ENCODE results near the gene CHST2. TPM values are rescaled to one million over a fixed set of nuclear protein-coding genes. Genes with fewer than 3 reads are reported as not detected.
A peak's percentile ranks its signal among the peaks of the same experiment; 100 is the strongest.
"Not testable (repeated sequence)": the region's sequence is repeated elsewhere in the genome, so short reads cannot be mapped to it uniquely, and the experiment has no call there.

Gene CHST2
- total RNA-seq, 1 donor from 2014 or later, result 2.1 TPM

DNA sequence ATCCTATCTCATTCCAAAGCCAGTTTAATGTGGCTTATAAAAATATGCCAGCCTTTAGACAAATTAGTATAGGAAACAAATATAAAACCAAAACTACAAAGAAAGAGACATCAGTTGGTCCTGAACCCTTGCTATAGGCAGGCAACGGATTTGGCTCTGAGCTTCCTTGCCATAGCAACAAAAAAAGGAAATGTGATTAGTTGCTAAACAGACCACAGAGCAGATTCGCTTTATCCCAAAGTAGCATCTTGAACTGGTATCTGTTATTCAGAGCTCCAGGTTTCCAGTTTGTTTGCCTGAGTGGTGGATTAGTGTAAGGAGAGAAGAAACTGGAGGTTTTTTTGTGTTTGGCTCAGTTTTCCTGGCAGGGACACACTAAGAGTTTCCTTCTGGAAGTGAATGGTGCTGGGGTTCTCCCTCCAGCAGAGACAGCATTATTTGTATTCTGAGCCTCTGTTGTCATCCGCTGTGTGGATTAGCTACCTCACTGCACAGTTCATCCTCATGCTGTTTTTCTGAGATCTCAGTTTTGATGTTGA, 44.1 kb downstream of the CHST2 start:
- TF ChIP-seq, protein P1, sequence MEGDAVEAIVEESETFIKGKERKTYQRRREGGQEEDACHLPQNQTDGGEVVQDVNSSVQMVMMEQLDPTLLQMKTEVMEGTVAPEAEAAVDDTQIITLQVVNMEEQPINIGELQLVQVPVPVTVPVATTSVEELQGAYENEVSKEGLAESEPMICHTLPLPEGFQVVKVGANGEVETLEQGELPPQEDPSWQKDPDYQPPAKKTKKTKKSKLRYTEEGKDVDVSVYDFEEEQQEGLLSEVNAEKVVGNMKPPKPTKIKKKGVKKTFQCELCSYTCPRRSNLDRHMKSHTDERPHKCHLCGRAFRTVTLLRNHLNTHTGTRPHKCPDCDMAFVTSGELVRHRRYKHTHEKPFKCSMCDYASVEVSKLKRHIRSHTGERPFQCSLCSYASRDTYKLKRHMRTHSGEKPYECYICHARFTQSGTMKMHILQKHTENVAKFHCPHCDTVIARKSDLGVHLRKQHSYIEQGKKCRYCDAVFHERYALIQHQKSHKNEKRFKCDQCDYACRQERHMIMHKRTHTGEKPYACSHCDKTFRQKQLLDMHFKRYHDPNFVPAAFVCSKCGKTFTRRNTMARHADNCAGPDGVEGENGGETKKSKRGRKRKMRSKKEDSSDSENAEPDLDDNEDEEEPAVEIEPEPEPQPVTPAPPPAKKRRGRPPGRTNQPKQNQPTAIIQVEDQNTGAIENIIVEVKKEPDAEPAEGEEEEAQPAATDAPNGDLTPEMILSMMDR (IDR thresholded peaks at IDR 0.05; ENCODE audit: insufficient read depth, low read length, severe bottlenecking), result no peak
- DNase-seq (ENCODE audit: low read depth) (no peak), FAIRE-seq (no peak)
- H3K4me3 ChIP-seq (ENCODE audit: low read depth, low read length), result no peak overlapping the region
- no peaks in the 10 kb centered on the region for H3K27me3 ChIP-seq (ENCODE audit: control insufficient read depth, insufficient read depth, low read length)
- H3K36me3 ChIP-seq (ENCODE audit: control insufficient read depth, insufficient read depth, low read length), result no peaks in the 10 kb centered on the region

DNA sequence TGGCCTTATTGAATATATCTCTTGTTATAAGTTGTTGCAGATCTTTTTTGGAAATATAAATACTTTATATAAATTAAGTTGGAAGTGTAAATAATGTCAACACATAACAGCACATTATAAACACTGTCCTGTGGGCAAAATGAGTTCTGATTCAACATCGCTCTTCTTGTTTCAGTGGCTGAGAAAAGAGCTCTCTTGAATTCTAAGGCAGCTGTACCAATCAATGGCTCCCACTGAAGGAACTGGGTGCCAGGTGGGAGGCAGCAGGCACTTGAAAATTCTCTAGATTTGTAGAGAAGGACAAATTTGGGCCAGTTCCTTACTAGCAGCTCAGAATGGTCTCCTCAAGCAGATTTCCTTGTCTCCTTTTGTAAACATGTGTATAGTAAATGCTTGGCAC, 45.6 kb downstream of the CHST2 start:
- FAIRE-seq (no peak), DNase-seq (ENCODE audit: low read depth) (no peak)
- no peaks in the 10 kb centered on the region for H3K27me3 ChIP-seq (ENCODE audit: control insufficient read depth, insufficient read depth, low read length)
- TF ChIP-seq, protein P1 (IDR thresholded peaks at IDR 0.05; ENCODE audit: insufficient read depth, low read length, severe bottlenecking), result no peak
- H3K36me3 ChIP-seq (ENCODE audit: control insufficient read depth, insufficient read depth, low read length), result no peaks in the 10 kb centered on the region
- H3K4me3 ChIP-seq (ENCODE audit: low read depth, low read length), result no peak overlapping the region

DNA sequence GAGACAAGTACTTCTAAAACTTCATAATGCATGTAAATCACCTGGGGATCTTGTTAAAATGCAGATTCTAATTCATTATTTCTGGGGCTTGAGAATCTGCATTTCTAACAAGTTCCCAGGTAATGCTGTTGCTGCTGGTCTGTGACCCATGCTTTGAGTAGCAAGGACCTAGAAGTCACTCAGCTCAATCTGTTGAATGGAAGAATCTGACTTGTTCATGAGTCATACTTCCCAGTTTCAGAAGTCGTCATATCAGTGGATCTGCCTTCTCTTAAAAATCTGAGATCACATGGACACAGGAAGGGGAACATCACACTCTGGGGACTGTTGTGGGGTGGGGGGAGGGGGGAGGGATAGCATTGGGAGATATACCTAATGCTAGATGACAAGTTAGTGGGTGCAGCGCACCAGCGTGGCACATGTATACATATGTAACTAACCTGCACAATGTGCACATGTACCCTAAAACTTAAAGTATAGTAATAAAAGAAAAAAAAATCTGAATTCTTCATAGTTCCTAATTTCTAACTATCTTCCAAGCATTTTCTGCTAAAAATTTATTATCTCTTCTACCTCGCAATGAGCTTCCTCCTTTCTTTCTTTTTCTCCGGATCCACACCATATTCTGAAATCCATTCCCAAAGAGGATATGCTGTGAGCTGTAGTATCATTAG, 46.2 kb downstream of the CHST2 start:
- H3K36me3 ChIP-seq (ENCODE audit: control insufficient read depth, insufficient read depth, low read length); H3K27me3 ChIP-seq (ENCODE audit: control insufficient read depth, insufficient read depth, low read length); FAIRE-seq; H3K4me3 ChIP-seq (ENCODE audit: low read depth, low read length): not testable (repeated sequence)
- peak; percentile 90 for DNase-seq (ENCODE audit: low read depth)

DNA sequence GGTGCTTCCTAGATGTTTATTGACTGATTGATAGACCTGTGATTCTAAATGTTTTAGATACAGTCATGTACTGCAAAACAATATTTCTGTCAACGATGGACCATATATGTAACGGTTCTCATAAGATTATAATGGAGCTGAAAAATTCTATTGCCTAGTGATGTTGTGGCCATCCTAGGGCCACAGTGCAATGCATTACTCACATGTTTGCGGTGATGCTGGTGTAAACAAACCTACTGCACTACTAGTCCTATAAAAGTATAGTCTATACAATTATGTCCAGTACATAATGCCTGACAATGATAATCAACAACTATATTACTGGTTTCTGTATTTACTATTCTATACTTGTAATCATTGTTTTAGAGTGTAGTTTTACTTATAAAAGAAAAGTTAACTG, 46.8 kb downstream of the CHST2 start:
- H3K27me3 ChIP-seq (ENCODE audit: control insufficient read depth, insufficient read depth, low read length), result no peaks in the 10 kb centered on the region
- TF ChIP-seq, protein P1 (IDR thresholded peaks at IDR 0.05; ENCODE audit: insufficient read depth, low read length, severe bottlenecking), result no peak
- DNase-seq (ENCODE audit: low read depth) (no peak), FAIRE-seq (no peak)
- H3K4me3 ChIP-seq (ENCODE audit: low read depth, low read length), result no peak overlapping the region
- H3K36me3 ChIP-seq (ENCODE audit: control insufficient read depth, insufficient read depth, low read length), result no peaks in the 10 kb centered on the region

DNA sequence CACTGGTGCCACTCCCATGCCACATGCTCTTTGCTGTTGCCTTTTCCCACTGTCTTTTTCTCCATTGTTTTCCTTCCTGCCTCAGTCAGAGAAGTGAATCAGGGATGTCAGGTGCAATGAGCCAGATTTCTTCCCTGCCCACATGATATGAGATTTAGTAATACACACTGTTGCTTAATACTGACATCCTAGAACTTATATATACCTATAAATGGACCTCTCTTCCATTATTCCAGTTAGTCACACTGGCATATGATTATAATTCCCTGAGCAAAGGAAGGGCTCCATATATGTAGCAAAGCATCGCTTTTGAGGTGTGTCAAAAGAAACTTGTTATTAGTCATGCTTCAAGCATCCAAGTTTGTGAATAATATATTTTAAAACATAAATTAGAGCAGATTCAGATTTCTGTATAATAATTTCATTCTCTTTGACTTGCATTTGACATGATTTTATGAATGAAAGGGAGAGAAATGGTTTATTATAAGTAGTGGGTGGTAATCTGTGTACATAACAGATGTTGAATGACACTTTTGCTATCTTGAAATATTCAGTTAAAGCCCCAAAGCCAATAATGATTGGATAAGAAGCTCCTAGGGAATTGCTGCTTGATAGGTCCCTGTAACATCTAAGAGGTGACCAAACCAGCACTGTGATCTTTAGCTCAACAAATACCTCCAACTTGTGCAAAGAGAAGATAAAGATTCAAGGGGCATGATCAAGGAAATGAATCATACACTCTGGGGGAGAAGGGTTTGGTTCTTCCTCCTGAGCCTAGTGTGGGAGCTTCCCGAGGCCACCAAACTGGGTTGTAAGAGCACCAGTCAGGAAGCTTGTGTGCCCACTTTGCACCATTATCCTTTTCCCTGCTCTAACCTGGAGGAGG, 48.6 kb downstream of the CHST2 start:
- DNase-seq (ENCODE audit: low read depth) (peak; percentile 97), FAIRE-seq (no peak)
- Histone ChIP-seq H3K4me3 (ENCODE audit: low read depth, low read length) (no peak overlapping the region), H3K27me3 (ENCODE audit: control insufficient read depth, insufficient read depth, low read length) (no peaks in the 10 kb centered on the region), H3K36me3 (ENCODE audit: control insufficient read depth, insufficient read depth, low read length) (no peaks in the 10 kb centered on the region)
- TF ChIP-seq, protein P1 (IDR thresholded peaks at IDR 0.05; ENCODE audit: insufficient read depth, low read length, severe bottlenecking), result no peak

DNA sequence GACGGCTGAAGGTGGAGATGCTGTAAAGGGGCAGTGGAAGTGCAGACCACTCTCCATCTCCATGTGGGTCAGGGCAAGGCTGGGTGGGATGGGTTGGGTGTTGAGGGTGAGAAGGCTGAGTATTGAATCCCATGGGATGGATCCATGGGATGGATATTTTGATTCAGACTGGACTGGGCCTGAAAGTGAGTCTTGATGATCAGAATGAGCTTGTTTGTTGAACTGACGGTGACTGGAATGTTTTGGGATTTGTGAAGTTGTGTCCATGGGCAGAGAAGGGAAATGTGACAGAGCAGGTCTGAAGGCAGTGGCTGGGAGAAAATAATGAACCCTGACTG, 49.3 kb downstream of the CHST2 start:
- no peaks in the 10 kb centered on the region for H3K36me3 ChIP-seq (ENCODE audit: control insufficient read depth, insufficient read depth, low read length)
- FAIRE-seq (no peak), DNase-seq (ENCODE audit: low read depth) (no peak)
- H3K4me3 ChIP-seq (ENCODE audit: low read depth, low read length), result no peak overlapping the region
- no peaks in the 10 kb centered on the region for H3K27me3 ChIP-seq (ENCODE audit: control insufficient read depth, insufficient read depth, low read length)
- TF ChIP-seq, protein P1 (IDR thresholded peaks at IDR 0.05; ENCODE audit: insufficient read depth, low read length, severe bottlenecking), result no peak

Measured in bronchial epithelial cell (primary cell).